GM21423 (cell line): ENCODE results near the gene NRARP.

Experiments used
- ATAC-seq: cut with Tn5 transposase; IDR thresholded peaks from one replicate; pipeline ENCODE4 v1.9.1; 2021; ENCODE audit warnings: mild to moderate bottlenecking, moderate library complexity; ENCODE audit not compliant: unreplicated experiment

NRARP gene

GRCh38 chr9:137300567-137301080 is 1.4 kb downstream of the NRARP start:
- no peak for ATAC-seq

GRCh38 chr9:137299938-137300337 is 2.1 kb downstream of the NRARP start:
- no peak for ATAC-seq

GRCh38 chr9:137299203-137299565 is 2.9 kb downstream of the NRARP start:
- ATAC-seq: no peak

- ATAC-seq: no peak
Measured at GRCh38 chr9:137298401-137299202, 3.5 kb downstream of the NRARP start.

- no peak for ATAC-seq
Measured at GRCh38 chr9:137297966-137298365, 4.1 kb downstream of the NRARP start.

GRCh38 chr9:137296670-137297664 is 5.1 kb downstream of the NRARP start:
- ATAC-seq: no peak

- ATAC-seq: no peak
Measured at GRCh38 chr9:137295849-137296669, 6.0 kb downstream of the NRARP start.

GRCh38 chr9:137295238-137295811 is 6.7 kb downstream of the NRARP start:
- peak; percentile 55 for ATAC-seq

- ATAC-seq: no peak
Measured at GRCh38 chr9:137294681-137295237, 7.3 kb downstream of the NRARP start.

- no peak for ATAC-seq
Measured at GRCh38 chr9:137294091-137294680, 7.9 kb downstream of the NRARP start.

- ATAC-seq: no peak
Measured at GRCh38 chr9:137293482-137294090, 8.5 kb downstream of the NRARP start.

GRCh38 chr9:137293094-137293481 is 9.0 kb downstream of the NRARP start:
- no peak for ATAC-seq

GRCh38 chr9:137286975-137287383 is 15.1 kb downstream of the NRARP start:
- ATAC-seq: no peak

- no peak for ATAC-seq
Measured at GRCh38 chr9:137281345-137282116, 20.5 kb downstream of the NRARP start.

GRCh38 chr9:137280474-137281344 is 21.4 kb downstream of the NRARP start:
- no peak for ATAC-seq

- ATAC-seq: no peak
Measured at GRCh38 chr9:137279741-137280473, 22.2 kb downstream of the NRARP start.
